ENCODE results near the gene GNL1. TPM values are rescaled to one million over a fixed set of nuclear protein-coding genes. Genes with fewer than 3 reads are reported as not detected.
A peak's percentile ranks its signal among the peaks of the same experiment; 100 is the strongest.

Gene GNL1
- total RNA-seq, 1 experiment from 2014 or later, result 101 TPM

DNA sequence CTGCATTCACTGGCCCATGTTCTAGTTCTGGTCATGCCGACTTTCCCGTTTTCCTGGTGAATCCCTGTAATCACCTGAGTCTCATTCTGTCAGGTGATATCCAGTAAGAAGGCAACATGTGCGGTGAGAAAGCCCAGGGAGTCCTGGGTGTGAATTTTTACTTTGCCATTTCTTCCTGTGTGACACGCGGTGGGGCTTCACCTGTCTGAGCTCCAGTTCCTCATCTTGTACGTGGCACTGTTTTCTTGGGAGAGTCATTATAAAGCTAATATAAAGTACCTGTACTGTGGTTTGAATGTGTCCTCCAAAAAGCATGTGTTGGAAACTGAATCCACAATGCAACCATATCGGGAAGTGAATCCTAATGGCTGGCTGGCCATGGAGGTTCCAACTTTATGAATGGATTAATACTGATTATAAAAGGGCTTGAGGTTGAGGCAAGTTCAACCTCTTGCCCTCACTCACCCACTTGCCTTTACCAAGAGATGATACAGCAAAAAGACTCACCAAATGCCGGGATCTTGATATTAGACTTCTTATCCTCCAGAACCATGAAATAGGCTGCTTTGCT, 61.9 kb downstream of the GNL1 start:
- Histone ChIP-seq H3K4me3 (ENCODE audit: low read depth, low read length, poor library complexity, severe bottlenecking) (no peak overlapping the region), H3K27ac (ENCODE audit: low read depth, low read length, poor library complexity, severe bottlenecking) (no peak overlapping the region), H3K36me3 (ENCODE audit: insufficient read depth, low read length, poor library complexity, severe bottlenecking) (peaks cover 13% of the 10 kb centered on the region), H3K4me1 (ENCODE audit: insufficient read depth, low read length, poor library complexity, severe bottlenecking) (peaks cover 8% of the 10 kb centered on the region), H3K9me3 (ENCODE audit: low read depth, low read length, poor library complexity, severe bottlenecking) (no peaks in the 10 kb centered on the region), H3K27me3 (replicated peaks; ENCODE audit: insufficient read depth, low read depth, low read length, poor library complexity) (no peaks in the 10 kb centered on the region)
- no peak for DNase-seq (ENCODE audit: low spot score)
- POLR2A ChIA-PET (ENCODE audit: low non-redundant PET), result no interaction called here
- intact Hi-C loops (cut with micrococcal nuclease; ENCODE audit: unreplicated experiment), result no loop called here
- TF ChIP-seq, protein P1, sequence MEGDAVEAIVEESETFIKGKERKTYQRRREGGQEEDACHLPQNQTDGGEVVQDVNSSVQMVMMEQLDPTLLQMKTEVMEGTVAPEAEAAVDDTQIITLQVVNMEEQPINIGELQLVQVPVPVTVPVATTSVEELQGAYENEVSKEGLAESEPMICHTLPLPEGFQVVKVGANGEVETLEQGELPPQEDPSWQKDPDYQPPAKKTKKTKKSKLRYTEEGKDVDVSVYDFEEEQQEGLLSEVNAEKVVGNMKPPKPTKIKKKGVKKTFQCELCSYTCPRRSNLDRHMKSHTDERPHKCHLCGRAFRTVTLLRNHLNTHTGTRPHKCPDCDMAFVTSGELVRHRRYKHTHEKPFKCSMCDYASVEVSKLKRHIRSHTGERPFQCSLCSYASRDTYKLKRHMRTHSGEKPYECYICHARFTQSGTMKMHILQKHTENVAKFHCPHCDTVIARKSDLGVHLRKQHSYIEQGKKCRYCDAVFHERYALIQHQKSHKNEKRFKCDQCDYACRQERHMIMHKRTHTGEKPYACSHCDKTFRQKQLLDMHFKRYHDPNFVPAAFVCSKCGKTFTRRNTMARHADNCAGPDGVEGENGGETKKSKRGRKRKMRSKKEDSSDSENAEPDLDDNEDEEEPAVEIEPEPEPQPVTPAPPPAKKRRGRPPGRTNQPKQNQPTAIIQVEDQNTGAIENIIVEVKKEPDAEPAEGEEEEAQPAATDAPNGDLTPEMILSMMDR (conservative IDR thresholded peaks at IDR 0.05; ENCODE audit: low read depth, low read length), result no peak
- no peak for TF ChIP-seq EZH2 (IDR thresholded peaks at IDR 0.05; ENCODE audit: borderline replicate concordance, low read depth, low read length, poor library complexity, severe bottlenecking)
- CTCF ChIA-PET, result interaction anchor here (0.9 kb wide), 1 partner anchor 24 kb away, joined by 3 read pairs; no protein-coding TSS in a partner anchor
- BruUV-seq (replicated peaks), result no TSS peak

DNA sequence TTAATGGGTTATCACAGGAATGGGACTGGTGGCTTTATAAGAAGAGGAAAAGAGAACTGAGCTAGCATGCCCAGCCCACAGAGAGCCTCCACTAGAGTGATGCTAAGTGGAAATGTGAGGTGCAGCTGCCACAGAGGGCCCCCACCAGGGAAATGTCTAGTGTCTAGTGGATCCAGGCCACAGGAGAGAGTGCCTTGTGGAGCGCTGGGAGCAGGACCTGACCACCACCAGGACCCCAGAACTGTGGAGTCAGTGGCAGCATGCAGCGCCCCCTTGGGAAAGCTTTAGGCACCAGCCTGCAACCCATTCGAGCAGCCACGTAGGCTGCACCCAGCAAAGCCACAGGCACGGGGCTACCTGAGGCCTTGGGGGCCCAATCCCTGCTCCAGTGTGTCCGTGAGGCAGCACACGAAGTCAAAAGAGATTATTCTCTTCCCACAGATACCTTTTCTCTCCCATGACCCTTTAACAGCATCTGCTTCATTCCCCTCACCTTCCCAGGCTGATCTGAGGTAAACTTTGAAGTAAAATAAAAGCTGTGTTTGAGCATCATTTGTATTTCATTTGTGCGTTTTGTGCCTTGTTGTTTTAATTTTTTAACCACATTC, 62.5 kb downstream of the GNL1 start:
- Histone ChIP-seq H3K27me3 (replicated peaks; ENCODE audit: insufficient read depth, low read depth, low read length, poor library complexity) (no peaks in the 10 kb centered on the region), H3K4me1 (ENCODE audit: insufficient read depth, low read length, poor library complexity, severe bottlenecking) (peaks cover 8% of the 10 kb centered on the region), H3K4me3 (ENCODE audit: low read depth, low read length, poor library complexity, severe bottlenecking) (no peak overlapping the region), H3K9me3 (ENCODE audit: low read depth, low read length, poor library complexity, severe bottlenecking) (no peaks in the 10 kb centered on the region), H3K36me3 (ENCODE audit: insufficient read depth, low read length, poor library complexity, severe bottlenecking) (peaks cover 13% of the 10 kb centered on the region), H3K27ac (ENCODE audit: low read depth, low read length, poor library complexity, severe bottlenecking) (no peak overlapping the region)
- POLR2A ChIA-PET (ENCODE audit: low non-redundant PET), result no interaction called here
- TF ChIP-seq, protein P1 (conservative IDR thresholded peaks at IDR 0.05; ENCODE audit: low read depth, low read length), result peak; percentile 49
- no peak for TF ChIP-seq EZH2 (IDR thresholded peaks at IDR 0.05; ENCODE audit: borderline replicate concordance, low read depth, low read length, poor library complexity, severe bottlenecking)
- intact Hi-C loops (cut with micrococcal nuclease; ENCODE audit: unreplicated experiment), result no loop called here
- DNase-seq (ENCODE audit: low spot score), result peak; percentile 15
- no TSS peak for BruUV-seq (replicated peaks)
- CTCF ChIA-PET, result interaction anchor here (0.9 to 1.2 kb wide), 2 partner anchors 23 to 25 kb away, joined by 3 read pairs; no protein-coding TSS in a partner anchor

DNA sequence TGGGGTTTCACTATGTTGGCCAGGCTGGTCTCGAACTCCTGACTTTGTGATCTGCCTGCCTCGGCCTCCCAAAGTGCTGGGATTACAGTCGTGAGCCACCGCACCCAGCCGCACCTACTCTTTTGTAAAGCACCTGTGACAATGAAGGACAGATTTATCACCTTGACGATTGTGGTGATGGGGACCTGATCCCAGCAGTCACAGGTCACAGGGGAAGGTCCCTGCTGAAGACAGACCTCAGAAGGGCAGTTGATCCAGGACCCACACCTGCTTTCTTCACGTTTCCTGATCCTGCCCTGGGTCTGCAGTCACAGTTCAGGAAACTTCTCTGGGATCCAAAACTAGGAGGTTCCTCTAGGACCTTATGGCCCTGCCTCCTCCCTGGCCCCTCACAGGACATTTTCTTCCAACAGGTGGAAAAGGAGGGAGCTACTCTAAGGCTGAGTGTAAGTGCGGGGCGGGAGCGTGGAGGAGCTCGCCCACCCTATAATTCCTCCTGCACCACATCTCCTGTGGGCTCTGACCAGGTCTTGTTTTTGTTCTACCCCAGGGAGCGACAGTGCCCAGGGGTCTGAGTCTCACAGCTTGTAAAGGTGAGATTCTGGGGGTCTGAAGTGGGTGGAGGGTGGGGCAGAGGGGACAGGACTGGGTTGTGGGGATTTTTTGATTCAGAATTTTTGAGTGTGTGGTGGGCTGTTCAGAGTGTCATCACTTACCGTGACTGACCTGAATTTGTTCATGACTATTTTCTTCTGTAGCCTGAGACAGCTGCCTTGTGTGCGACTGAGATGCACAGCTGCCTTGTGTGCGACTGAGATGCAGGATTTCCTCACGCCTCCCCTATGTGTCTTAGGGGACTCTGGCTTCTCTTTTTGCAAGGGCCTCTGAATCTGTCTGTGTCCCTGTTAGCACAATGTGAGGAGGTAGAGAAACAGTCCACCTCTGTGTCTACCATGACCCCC, 64.0 kb downstream of the GNL1 start:
- intact Hi-C loops (cut with micrococcal nuclease; ENCODE audit: unreplicated experiment), result no loop called here
- TF ChIP-seq, protein P1 (conservative IDR thresholded peaks at IDR 0.05; ENCODE audit: low read depth, low read length), result no peak
- TF ChIP-seq EZH2 (IDR thresholded peaks at IDR 0.05; ENCODE audit: borderline replicate concordance, low read depth, low read length, poor library complexity, severe bottlenecking), result no peak
- peaks cover 13% of the 10 kb centered on the region for H3K36me3 ChIP-seq (ENCODE audit: insufficient read depth, low read length, poor library complexity, severe bottlenecking)
- no peak overlapping the region for H3K27ac ChIP-seq (ENCODE audit: low read depth, low read length, poor library complexity, severe bottlenecking)
- peaks cover 8% of the 10 kb centered on the region for H3K4me1 ChIP-seq (ENCODE audit: insufficient read depth, low read length, poor library complexity, severe bottlenecking)
- no peaks in the 10 kb centered on the region for H3K27me3 ChIP-seq (replicated peaks; ENCODE audit: insufficient read depth, low read depth, low read length, poor library complexity)
- no peaks in the 10 kb centered on the region for H3K9me3 ChIP-seq (ENCODE audit: low read depth, low read length, poor library complexity, severe bottlenecking)
- CTCF ChIA-PET, result interaction anchor here (0.6 kb wide), 1 partner anchor 40 kb away, joined by 3 read pairs; no protein-coding TSS in a partner anchor
- no peak overlapping the region for H3K4me3 ChIP-seq (ENCODE audit: low read depth, low read length, poor library complexity, severe bottlenecking)
- POLR2A ChIA-PET (ENCODE audit: low non-redundant PET), result no interaction called here
- no peak for DNase-seq (ENCODE audit: low spot score)
- BruUV-seq (replicated peaks), result no TSS peak

Measured in A673 (cell line).